OCI-LY3 (cell line): ENCODE measurements around the gene CHMP4B.

Experiments
- H2AFZ ChIP-seq: fragments of 200-600, 300-600 bp; shearing (Covaris generic); 2 replicates; pipeline ENCODE4 v1.6.0; 2014; ENCODE audit warnings: antibody characterized with exemption, low read depth, low read length
- H3K27ac ChIP-seq: fragments of 200-600, 300-600 bp; sonication (generic); 2 replicates; pipeline ENCODE4 v1.5.1; 2014; ENCODE audit warnings: mild to moderate bottlenecking, low read length, moderate library complexity, mixed read lengths
- H3K27me3 ChIP-seq: fragments of 200-600, 300-600 bp; sonication (generic); 2 replicates; pipeline ENCODE4 v1.6.1; 2014; ENCODE audit warnings: low read depth, low read length, mixed read lengths
- H3K36me3 ChIP-seq: fragments of 200-600, 300-600 bp; sonication (generic); replicated peaks from 2 replicates; pipeline ENCODE3; 2014; ENCODE audit warnings: low read depth, low read length, mixed read lengths
- H3K4me1 ChIP-seq: fragments of 300-600, 200-600 bp; sonication (generic); 2 replicates; pipeline ENCODE4 v1.6.1; 2014; ENCODE audit warnings: low read length, mixed read lengths
- H3K4me2 ChIP-seq: fragments of 200-600, 300-600 bp; sonication (generic); 2 replicates; pipeline ENCODE4 v1.6.1; 2014; ENCODE audit warnings: low read length, mixed read lengths
- H3K4me3 ChIP-seq: fragments of 300-600, 200-600 bp; sonication (generic); 2 replicates; pipeline ENCODE4 v1.5.1; 2014; ENCODE audit warnings: antibody characterized with exemption, mild to moderate bottlenecking, low read length, moderate library complexity
- H3K79me2 ChIP-seq: fragments of 300-600, 200-600 bp; shearing (Covaris generic); 2 replicates; pipeline ENCODE4 v1.6.1; 2014; ENCODE audit warnings: mild to moderate bottlenecking, low read length, mixed read lengths
- H3K9ac ChIP-seq: fragments of 300-600, 200-600 bp; shearing (Covaris generic); 2 replicates; pipeline ENCODE4 v1.6.0; 2014; ENCODE audit warnings: mild to moderate bottlenecking, low read length, moderate library complexity
- H3K9me3 ChIP-seq: fragments of 200-600, 300-600 bp; shearing (Covaris generic); 2 replicates; pipeline ENCODE4 v1.6.1; 2014; ENCODE audit warnings: low read length, mixed read lengths; ENCODE audit not compliant: insufficient read depth
- H4K20me1 ChIP-seq: fragments of 200-600, 300-600 bp; sonication (generic); 2 replicates; pipeline ENCODE4 v1.6.1; 2016; ENCODE audit warnings: low read length, mixed read lengths; ENCODE audit not compliant: insufficient read depth
- EZH2phosphoT487 ChIP-seq: fragments of 200-600 bp; shearing (Covaris generic); IDR thresholded peaks from 2 replicates; pipeline ENCODE4 v1.6.1; 2018; ENCODE audit warnings: antibody characterized with exemption, mixed run types, low read depth
- TF ChIP-seq, protein P1 (sequence below): fragments of 200-600, 300-600 bp; sonication (generic); IDR thresholded peaks from 2 replicates; pipeline ENCODE4 v1.5.1; 2014; ENCODE audit warnings: antibody characterized with exemption, low read length, low read depth

The CHMP4B gene

GRCh38 chr20:33869283-33869682, 58.1 kb downstream of the CHMP4B start:
- Histone ChIP-seq H3K4me1 (peaks cover 10% of the 10 kb centered on the region), H3K4me2 (no peak overlapping the region), H3K27ac (no peak overlapping the region), H3K9me3 (no peaks in the 10 kb centered on the region), H3K27me3 (no peaks in the 10 kb centered on the region), H2AFZ (no peak overlapping the region), H3K79me2 (no peaks in the 10 kb centered on the region), H3K36me3 (no peaks in the 10 kb centered on the region), H4K20me1 (no peaks in the 10 kb centered on the region), H3K4me3 (no peak overlapping the region), H3K9ac (no peak overlapping the region)
- no peak for TF ChIP-seq EZH2phosphoT487
- TF ChIP-seq, protein P1, sequence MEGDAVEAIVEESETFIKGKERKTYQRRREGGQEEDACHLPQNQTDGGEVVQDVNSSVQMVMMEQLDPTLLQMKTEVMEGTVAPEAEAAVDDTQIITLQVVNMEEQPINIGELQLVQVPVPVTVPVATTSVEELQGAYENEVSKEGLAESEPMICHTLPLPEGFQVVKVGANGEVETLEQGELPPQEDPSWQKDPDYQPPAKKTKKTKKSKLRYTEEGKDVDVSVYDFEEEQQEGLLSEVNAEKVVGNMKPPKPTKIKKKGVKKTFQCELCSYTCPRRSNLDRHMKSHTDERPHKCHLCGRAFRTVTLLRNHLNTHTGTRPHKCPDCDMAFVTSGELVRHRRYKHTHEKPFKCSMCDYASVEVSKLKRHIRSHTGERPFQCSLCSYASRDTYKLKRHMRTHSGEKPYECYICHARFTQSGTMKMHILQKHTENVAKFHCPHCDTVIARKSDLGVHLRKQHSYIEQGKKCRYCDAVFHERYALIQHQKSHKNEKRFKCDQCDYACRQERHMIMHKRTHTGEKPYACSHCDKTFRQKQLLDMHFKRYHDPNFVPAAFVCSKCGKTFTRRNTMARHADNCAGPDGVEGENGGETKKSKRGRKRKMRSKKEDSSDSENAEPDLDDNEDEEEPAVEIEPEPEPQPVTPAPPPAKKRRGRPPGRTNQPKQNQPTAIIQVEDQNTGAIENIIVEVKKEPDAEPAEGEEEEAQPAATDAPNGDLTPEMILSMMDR = no peak

GRCh38 chr20:33871362-33871761, 60.2 kb downstream of the CHMP4B start:
- Histone ChIP-seq H3K4me1 (peaks cover 27% of the 10 kb centered on the region), H3K27ac (no peak overlapping the region), H2AFZ (no peak overlapping the region), H3K9ac (no peak overlapping the region), H4K20me1 (no peaks in the 10 kb centered on the region), H3K79me2 (no peaks in the 10 kb centered on the region), H3K4me2 (no peak overlapping the region), H3K4me3 (no peak overlapping the region), H3K36me3 (no peaks in the 10 kb centered on the region), H3K9me3 (no peaks in the 10 kb centered on the region), H3K27me3 (no peaks in the 10 kb centered on the region)
- TF ChIP-seq, protein P1 = no peak
- TF ChIP-seq EZH2phosphoT487 = no peak

DNA sequence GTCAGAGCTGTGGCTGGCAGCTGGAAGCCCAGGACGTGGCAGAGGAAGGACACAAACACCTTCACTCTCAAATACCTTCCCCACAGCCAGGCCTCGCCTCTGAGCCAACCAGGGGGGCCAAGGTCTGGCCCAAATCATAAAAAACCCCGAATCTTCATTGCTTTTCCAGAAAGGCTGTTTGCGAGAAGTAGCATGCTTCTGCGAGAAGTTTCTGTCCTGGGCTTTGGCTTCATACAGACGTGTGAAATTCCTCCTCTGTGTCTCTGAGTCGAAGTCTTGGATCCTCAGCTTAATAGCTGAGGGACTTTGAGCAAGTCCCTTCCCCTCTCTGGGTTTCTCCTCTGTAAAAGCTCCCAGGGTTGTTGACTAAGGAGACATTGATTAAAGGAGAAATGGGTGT, 63.0 kb downstream of the CHMP4B start:
- H3K27ac ChIP-seq = no peak overlapping the region

GRCh38 chr20:33875055-33875454, 63.9 kb downstream of the CHMP4B start:
- no peaks in the 10 kb centered on the region for H4K20me1 ChIP-seq
- H3K9me3 ChIP-seq = peaks cover 11% of the 10 kb centered on the region; the same call in 1 of the 2 replicates
- H3K4me1 ChIP-seq = peaks cover 27% of the 10 kb centered on the region
- H3K9ac ChIP-seq = peak overlapping the region; percentile 18; the same call in 1 of the 2 replicates
- TF ChIP-seq, protein P1 = no peak
- no peak for TF ChIP-seq EZH2phosphoT487
- H2AFZ ChIP-seq = no peak overlapping the region
- no peaks in the 10 kb centered on the region for H3K36me3 ChIP-seq
- peak overlapping the region; percentile 36 for H3K27ac ChIP-seq
- H3K27me3 ChIP-seq = no peaks in the 10 kb centered on the region
- H3K4me2 ChIP-seq = peak overlapping the region; percentile 64
- peak overlapping the region; percentile 41 for H3K4me3 ChIP-seq
- no peaks in the 10 kb centered on the region for H3K79me2 ChIP-seq

More for the DNA sequence above, 63.0 kb downstream of the CHMP4B start:
- H3K4me2 ChIP-seq = no peak overlapping the region
- H3K9me3 ChIP-seq = peaks cover 6% of the 10 kb centered on the region; the same call in 1 of the 2 replicates
- H3K27me3 ChIP-seq = no peaks in the 10 kb centered on the region
- no peak overlapping the region for H3K4me3 ChIP-seq
- no peaks in the 10 kb centered on the region for H3K79me2 ChIP-seq
- H4K20me1 ChIP-seq = no peaks in the 10 kb centered on the region
- no peaks in the 10 kb centered on the region for H3K36me3 ChIP-seq
- H3K4me1 ChIP-seq = peaks cover 27% of the 10 kb centered on the region
- TF ChIP-seq EZH2phosphoT487 = no peak
- TF ChIP-seq, protein P1 = no peak
- no peak overlapping the region for H2AFZ ChIP-seq
- no peak overlapping the region for H3K9ac ChIP-seq
